RWPE1 (cell line): Measurements from ENCODE around the gene TAF7.
A peak's percentile ranks its signal among the peaks of the same experiment; 100 is the strongest.
"Not testable (repeated sequence)": the region's sequence is repeated elsewhere in the genome, so short reads cannot be mapped to it uniquely, and the experiment has no call there.

Experiments
- CTCF ChIA-PET: fragments of 350-600 bp; sonication (Branson Sonifier 250); formaldehyde crosslinking; extraction: SDS; loops from one replicate; lab custom pipeline; 2021; lab: Yijun Ruan, JAX
- POLR2A ChIA-PET: fragments of 400-600 bp; formaldehyde crosslinking; extraction: SDS; loops from one replicate; lab custom pipeline; 2020; ENCODE audit warnings: antibody characterized with exemption; ENCODE audit not compliant: low non-redundant PET; lab: Yijun Ruan, JAX
- DNase-seq: peaks from one replicate; pipeline ENCODE4 v3.0.0; 2012; ENCODE audit warnings: low spot score
- H3K27ac ChIP-seq: fragments of 450-650 bp; 2 replicates; pipeline ENCODE4 v1.5.1; 2017
- TF ChIP-seq, protein P1 (sequence below): fragments of 450-650 bp; conservative IDR thresholded peaks from 2 replicates; pipeline ENCODE4 v1.5.1; 2017; ENCODE audit warnings: low read depth, mild to moderate bottlenecking

The TAF7 gene

DNA sequence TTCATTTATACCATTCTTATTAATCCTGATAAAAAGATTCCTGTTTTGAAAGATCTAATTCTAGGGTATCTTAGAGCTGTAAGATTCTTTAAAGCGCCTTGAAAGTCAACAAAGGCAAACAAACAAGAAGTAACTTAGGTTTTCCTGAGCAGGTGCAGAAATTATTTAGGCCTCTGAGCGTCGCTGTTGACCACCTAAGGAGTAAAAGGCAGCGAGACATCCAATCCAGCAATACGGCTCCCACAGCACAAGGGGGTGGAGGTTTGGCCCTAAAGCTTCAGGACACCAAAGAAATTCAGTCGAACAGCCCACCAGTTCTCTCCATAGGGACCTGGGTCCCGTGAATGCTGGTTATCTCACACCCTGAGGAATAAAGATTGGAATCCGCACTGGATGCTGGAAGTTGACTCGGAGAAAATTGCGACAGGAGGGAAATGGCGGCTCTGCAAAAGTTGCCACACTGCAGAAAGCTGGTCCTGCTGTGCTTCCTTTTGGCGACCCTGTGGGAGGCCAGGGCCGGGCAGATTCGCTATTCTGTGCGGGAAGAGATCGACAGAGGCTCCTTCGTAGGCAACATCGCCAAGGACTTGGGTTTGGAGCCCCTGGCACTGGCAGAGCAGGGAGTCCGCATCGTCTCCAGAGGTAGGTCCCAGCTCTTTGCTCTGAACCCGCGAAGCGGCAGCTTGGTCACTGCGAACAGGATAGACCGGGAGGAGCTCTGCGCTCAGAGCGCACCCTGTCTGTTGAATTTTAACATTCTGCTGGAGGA is 18.1 kb upstream of the TAF7 start, which contains the start of gene PCDHGA2:
TSS of gene PCDHGA2 (plus strand) at position 223 of the 769 bp plus-strand sequence.
- DNase-seq: no peak
- H3K27ac ChIP-seq: no peak within 1 kb of the TSS
- TF ChIP-seq, protein P1, sequence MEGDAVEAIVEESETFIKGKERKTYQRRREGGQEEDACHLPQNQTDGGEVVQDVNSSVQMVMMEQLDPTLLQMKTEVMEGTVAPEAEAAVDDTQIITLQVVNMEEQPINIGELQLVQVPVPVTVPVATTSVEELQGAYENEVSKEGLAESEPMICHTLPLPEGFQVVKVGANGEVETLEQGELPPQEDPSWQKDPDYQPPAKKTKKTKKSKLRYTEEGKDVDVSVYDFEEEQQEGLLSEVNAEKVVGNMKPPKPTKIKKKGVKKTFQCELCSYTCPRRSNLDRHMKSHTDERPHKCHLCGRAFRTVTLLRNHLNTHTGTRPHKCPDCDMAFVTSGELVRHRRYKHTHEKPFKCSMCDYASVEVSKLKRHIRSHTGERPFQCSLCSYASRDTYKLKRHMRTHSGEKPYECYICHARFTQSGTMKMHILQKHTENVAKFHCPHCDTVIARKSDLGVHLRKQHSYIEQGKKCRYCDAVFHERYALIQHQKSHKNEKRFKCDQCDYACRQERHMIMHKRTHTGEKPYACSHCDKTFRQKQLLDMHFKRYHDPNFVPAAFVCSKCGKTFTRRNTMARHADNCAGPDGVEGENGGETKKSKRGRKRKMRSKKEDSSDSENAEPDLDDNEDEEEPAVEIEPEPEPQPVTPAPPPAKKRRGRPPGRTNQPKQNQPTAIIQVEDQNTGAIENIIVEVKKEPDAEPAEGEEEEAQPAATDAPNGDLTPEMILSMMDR: peak; percentile 56
- CTCF ChIA-PET: interaction anchor here (0.5 to 1.9 kb wide), 14 partner anchors 8 to 635 kb away, joined by 3 to 9 read pairs (median 4); partner anchors contain the start of genes PCDHB11, PCDHB14, PCDHGA1 and PCDHGB1
- POLR2A ChIA-PET: no interaction called here

DNA sequence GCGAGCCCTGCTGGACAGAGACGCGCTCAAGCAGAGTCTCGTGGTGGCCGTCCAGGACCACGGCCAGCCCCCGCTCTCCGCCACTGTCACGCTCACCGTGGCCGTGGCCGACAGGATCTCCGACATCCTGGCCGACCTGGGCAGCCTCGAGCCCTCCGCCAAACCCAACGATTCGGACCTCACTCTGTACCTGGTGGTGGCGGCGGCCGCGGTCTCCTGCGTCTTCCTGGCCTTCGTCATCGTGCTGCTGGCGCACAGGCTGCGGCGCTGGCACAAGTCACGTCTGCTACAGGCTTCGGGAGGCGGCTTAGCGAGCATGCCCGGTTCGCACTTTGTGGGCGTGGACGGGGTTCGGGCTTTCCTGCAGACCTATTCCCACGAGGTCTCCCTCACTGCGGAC is 12.0 kb upstream of the TAF7 start:
- POLR2A ChIA-PET, DNase-seq, H3K27ac ChIP-seq: not testable (repeated sequence)
- CTCF ChIA-PET: interaction anchor here (0.6 kb wide), 1 partner anchor 228 kb away, joined by 4 read pairs; no protein-coding TSS in a partner anchor

DNA sequence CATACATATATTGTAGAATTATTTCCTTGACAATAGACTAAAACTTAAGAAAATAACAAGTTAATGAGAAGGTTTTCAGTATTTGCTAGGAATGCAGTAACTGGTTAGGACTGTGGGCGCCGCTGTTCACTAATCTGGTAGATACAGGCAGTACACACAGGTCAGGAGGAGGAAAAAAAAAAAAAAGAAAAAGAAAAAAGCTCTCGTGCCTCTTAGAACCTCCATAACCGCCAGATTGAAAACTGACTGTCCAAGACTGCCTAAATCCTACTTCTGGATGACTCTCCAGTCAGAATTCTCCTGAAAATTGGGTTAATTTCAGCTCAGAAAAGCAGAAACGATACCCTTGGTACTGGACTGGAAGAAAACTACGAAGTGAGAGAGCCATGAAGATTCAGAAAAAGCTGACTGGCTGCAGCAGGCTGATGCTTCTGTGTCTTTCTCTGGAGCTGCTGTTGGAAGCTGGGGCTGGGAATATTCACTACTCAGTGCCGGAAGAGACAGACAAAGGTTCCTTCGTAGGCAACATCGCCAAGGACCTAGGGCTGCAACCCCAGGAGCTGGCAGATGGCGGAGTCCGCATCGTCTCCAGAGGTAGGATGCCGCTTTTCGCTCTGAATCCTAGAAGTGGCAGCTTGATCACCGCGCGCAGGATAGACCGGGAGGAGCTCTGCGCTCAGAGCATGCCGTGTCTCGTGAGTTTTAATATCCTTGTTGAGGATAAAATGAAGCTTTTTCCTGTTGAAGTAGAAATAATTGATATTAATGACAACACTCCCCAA is 9.9 kb upstream of the TAF7 start, which contains the start of gene PCDHGA1:
TSS of gene PCDHGA1 (plus strand) at position 216 of the 782 bp plus-strand sequence.
- ChIA-PET POLR2A (interaction anchor here (1.1 kb wide), 1 partner anchor 10 kb away, joined by 8 read pairs; the partner anchor contains the start of gene TAF7), CTCF (interaction anchor here (0.5 to 1.9 kb wide), 18 partner anchors 8 to 1659 kb away, joined by 3 to 8 read pairs (median 4); partner anchors contain the start of genes PCDHB10, PCDHB11, PCDHGA2 and PCDHGB2)
- DNase-seq: peak; percentile 40
- TF ChIP-seq, protein P1: peak; percentile 40
- no peak within 1 kb of the TSS for H3K27ac ChIP-seq

DNA sequence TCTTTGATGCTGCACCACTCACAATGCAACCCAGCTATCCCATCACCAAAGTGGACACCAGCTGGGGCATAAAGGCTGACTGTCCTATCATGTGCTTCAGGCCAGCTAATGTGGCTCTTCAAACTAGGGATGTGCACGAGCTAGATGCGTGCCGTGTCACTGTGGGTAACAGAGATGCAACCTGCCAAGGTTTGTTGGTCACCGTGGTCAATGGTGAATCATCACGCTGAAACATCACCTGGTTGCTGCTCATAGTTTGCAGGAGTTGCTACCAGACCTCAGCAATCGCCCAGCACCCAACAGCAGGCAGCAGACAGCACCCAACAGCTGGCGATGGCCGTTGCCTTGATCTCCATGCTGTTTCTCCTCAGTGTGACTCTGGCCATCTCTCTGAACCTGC is 7.6 kb upstream of the TAF7 start:
- no peak for DNase-seq
- ChIA-PET CTCF (interaction anchor here (0.6 to 1.9 kb wide), 7 partner anchors 8 to 451 kb away, joined by 3 to 7 read pairs (median 4); partner anchors contain the start of genes PCDHB11, PCDHGA2, PCDHGA3 and PCDHGB2), POLR2A (no interaction called here)
- no peak overlapping the region for H3K27ac ChIP-seq
- TF ChIP-seq, protein P1: no peak

DNA sequence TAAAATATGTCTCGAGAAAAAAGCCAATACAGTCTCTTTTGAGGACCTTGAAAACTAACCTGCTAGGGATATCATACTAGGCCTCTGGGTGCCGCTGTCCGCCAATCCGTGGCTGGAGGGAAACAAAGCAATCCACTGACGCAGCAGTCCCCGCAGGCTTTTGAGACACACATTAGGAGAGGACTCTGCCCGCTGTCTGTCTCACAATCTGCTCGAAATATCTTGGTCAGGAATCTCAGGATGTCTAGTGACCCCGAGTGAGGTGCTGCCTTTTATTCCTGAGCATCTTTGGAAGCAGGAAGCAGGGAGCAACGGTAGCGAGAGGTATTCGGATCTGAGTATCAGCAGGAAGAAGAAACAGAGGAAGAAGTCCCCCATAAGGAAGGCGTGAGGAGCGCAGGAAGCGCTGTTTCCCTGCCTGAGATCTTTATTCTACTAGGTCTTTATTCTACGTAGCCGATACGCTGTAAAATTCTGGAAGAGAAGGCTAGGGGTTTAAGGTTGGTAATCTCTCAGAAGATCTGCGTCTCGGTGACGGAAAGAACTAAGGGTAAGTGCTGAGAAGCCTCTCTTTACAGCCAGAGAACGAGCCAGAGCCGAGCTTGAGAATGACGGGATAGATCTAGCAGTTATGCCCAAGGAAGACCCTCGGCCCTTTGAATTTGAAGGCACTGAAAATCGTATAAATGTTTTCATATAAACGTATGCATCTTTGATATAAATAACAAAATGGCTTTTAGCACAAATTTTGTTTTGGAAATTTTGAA is 5.7 kb upstream of the TAF7 start:
- H3K27ac ChIP-seq: no peak overlapping the region
- TF ChIP-seq, protein P1: peak; percentile 38
- CTCF ChIA-PET: interaction anchor here (0.6 to 0.7 kb wide), 7 partner anchors 18 to 234 kb away, joined by 3 to 6 read pairs (median 4); partner anchors contain the start of gene PCDHGA7
- POLR2A ChIA-PET: no interaction called here
- DNase-seq: peak; percentile 46

DNA sequence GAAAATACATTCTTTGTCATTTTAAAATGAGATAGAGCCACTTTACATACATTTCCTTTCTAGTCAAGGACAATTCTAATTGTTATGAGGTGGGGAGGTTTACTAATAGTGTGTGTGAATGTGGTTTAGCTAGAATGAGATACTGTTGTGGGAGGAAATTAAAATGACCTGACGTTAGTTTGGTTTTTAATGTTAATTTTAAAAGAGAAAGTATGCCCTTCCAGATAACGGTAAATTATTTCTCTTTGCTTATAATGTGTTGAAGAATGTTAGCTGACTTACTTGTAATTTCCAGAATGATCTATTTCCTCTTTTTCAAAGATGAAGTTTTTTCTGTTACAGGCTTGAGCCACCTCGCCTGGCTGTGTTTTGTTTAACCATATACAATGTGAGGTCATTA is 1.7 kb upstream of the TAF7 start:
- POLR2A ChIA-PET: no interaction called here

More for the DNA sequence above, 1.7 kb upstream of the TAF7 start:
- CTCF ChIA-PET: interaction anchor here (0.6 kb wide), 1 partner anchor 242 kb away, joined by 3 read pairs; no protein-coding TSS in a partner anchor
- H3K27ac ChIP-seq: no peak overlapping the region
- TF ChIP-seq, protein P1: no peak
- DNase-seq: no peak
